Measurements from ENCODE around the gene HYPK.

The HYPK gene

DNA sequence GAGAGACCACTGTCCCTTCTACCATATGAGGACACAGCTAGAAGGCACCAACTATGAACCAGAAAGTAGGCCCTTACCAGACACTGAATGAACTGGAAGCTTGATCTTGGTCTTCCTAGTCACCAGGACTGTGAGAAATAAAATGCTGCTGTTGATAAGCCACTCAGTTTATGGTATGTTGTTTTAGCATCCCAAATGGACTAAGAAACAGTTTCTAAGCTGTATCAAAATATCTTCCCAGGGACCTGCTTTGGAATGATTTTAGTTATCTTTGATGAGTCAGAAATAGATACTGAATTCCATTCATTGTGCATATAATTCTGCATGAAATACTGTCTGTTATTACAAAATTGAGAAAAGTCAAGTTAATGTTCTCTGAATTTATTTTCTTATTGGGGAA lies 45.0 kb downstream of the HYPK start:
- DNase-seq (ENCODE audit: low read depth in 1 of 2, low spot score in 1 of 2) = no peak

DNA sequence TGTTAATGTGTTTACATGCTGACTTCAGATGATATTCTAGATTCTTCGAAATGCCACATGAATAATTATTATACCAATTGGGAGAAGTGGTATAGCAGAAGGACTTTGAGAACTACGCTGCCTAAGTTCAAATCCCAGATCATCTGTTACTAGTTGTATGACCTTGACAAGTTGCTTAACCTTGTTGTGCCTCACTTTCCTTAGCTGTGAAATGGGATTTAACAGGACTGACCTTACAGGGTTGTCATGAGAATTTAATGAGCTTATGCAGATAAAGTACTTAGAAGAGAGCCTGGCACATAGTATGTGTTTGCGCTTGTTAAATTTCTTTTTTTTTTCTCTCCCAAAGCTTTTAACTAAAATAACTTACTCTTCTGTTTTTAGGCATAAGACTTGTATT lies 50.9 kb downstream of the HYPK start:
- no peak for DNase-seq (ENCODE audit: low read depth in 1 of 2, low spot score in 1 of 2)

DNA sequence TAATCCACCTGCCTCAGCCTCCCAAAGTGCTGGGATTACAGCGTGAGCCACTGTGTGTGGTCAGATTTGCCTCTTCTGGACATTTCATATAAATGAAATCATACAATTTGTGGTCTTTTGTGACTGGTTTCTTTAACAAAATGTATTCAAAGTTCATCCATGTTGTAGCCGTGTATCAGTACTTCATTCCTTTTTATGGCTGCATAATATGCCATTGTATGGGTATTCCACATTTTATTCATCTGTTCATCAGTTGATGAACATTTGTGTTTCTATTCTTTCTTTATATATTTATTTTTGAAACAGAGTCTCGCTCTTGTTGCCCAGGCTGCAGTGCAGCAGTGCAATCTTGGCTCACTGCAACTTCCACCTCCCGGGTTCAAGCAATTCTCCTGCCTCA lies 52.2 kb downstream of the HYPK start:
- no peak for DNase-seq (ENCODE audit: low read depth in 1 of 2, low spot score in 1 of 2)

Data from activated T-helper 1 cell treated with anti-CD3 and anti-CD28 coated beads, Interleukin-2, amount 50 U/mL, for 16 hours (primary cell).